Endothelial cell of umbilical vein (primary cell): ENCODE results near the gene SCRN1. TPM values are rescaled to one million over a fixed set of nuclear protein-coding genes. Genes with fewer than 3 reads are reported as not detected.

Source experiments
- BruUV-seq: library from RNA; stranded (reverse); fragments of 400-500 nt; replicated peaks from 2 replicates; lab custom pipeline; 2021; lab: Mats Ljungman, UMichigan
- CTCF ChIA-PET: fragments of 300-600, 350-600 bp; sonication (Branson Sonifier 250); formaldehyde crosslinking; loops from one replicate; lab custom pipeline; 2021; ENCODE audit warnings: antibody characterized with exemption, inconsistent platforms; lab: Charles Lee
- POLR2A ChIA-PET: fragments of 300-600, 350-600 bp; sonication (Branson Sonifier 250); formaldehyde crosslinking; loops from one replicate; lab custom pipeline; 2021; ENCODE audit warnings: antibody characterized with exemption, inconsistent platforms; lab: Charles Lee
- DNase-seq: peaks from one replicate; pipeline ENCODE4 v3.0.0-alpha.2; 2011; ENCODE audit warnings: low read depth, low spot score
- FAIRE-seq: peaks from 2 replicates; lab custom pipeline; 2011; peaks lifted over from hg19 to GRCh38; lab: Jason Lieb, UNC
- H2AFZ ChIP-seq: 2 replicates; pipeline ENCODE4 v1.6.0; 2012; ENCODE audit warnings: low read depth, low read length, control low read depth, inconsistent platforms
- H3K27ac ChIP-seq: 2 replicates; pipeline ENCODE4 v1.5.1; 2011; ENCODE audit warnings: low read depth, mild to moderate bottlenecking, control low read depth, low read length, moderate library complexity; ENCODE audit not compliant: insufficient read depth
- H3K27me3 ChIP-seq, 2 experiments: 2 replicates each; pipeline versions ENCODE4 v1.6.0 to v1.6.1; 2011; ENCODE audit warnings: low read length in 2 of 2, mixed read lengths in 1 of 2; ENCODE audit not compliant: control insufficient read depth in 2 of 2, insufficient read depth in 2 of 2
- H3K36me3 ChIP-seq, 2 experiments: 2 replicates in 1 of 2; 3 replicates in 1 of 2; pipeline ENCODE4 v1.5.1; 2011; ENCODE audit warnings: low read length in 2 of 2, mild to moderate bottlenecking in 1 of 2, moderate library complexity in 1 of 2; ENCODE audit not compliant: control insufficient read depth in 2 of 2, insufficient read depth in 2 of 2; ENCODE audit errors: extremely low read depth in 1 of 2
- H3K4me1 ChIP-seq: 3 replicates; pipeline ENCODE4 v1.5.1; 2011; ENCODE audit warnings: mild to moderate bottlenecking, low read length; ENCODE audit not compliant: control insufficient read depth, insufficient read depth; ENCODE audit errors: extremely low read depth
- H3K4me2 ChIP-seq: 2 replicates; pipeline ENCODE4 v1.6.1; 2011; ENCODE audit warnings: low read length, control low read depth, mixed read lengths; ENCODE audit not compliant: insufficient read depth
- H3K4me3 ChIP-seq, 3 experiments: fragments of 200-600 bp in 1 of 3; sonication (generic), shearing (Covaris generic) in 1 of 3; replicated peaks in 1 of 3; 2 replicates each; pipeline ENCODE4 v1.5.1; 2011 to 2016; ENCODE audit warnings: control low read depth in 3 of 3, low read length in 3 of 3, mild to moderate bottlenecking in 2 of 3, inconsistent platforms in 1 of 3, low read depth in 1 of 3, moderate library complexity in 1 of 3; ENCODE audit not compliant: insufficient read depth in 1 of 3
- H3K79me2 ChIP-seq: 2 replicates; pipeline ENCODE4 v1.6.0; 2012; ENCODE audit warnings: low read length, inconsistent platforms; ENCODE audit not compliant: control insufficient read depth, insufficient read depth
- H3K9ac ChIP-seq: replicated peaks from 2 replicates; pipeline ENCODE3; 2011; ENCODE audit warnings: low read length, control low read depth; ENCODE audit not compliant: insufficient read depth; ENCODE audit errors: extremely low read depth
- H3K9me1 ChIP-seq: replicated peaks from 3 replicates; pipeline ENCODE4 v1.6.0; 2011; ENCODE audit warnings: mild to moderate bottlenecking, low read length; ENCODE audit not compliant: control insufficient read depth, insufficient read depth; ENCODE audit errors: extremely low read depth
- H3K9me3 ChIP-seq: replicated peaks from 2 replicates; pipeline ENCODE4 v1.5.1; 2012; ENCODE audit warnings: low read length, inconsistent platforms; ENCODE audit not compliant: control insufficient read depth, insufficient read depth
- H4K20me1 ChIP-seq: replicated peaks from 2 replicates; pipeline ENCODE3; 2011; ENCODE audit warnings: mild to moderate bottlenecking, low read length; ENCODE audit not compliant: control insufficient read depth, insufficient read depth; ENCODE audit errors: extremely low read depth
- CTCF ChIP-seq, 2 donors: IDR thresholded peaks; 1 replicate in 1 of 2; 2 replicates in 1 of 2; pipeline ENCODE4 v1.5.1; 2011; ENCODE audit warnings: low read length in 2 of 2, mild to moderate bottlenecking in 2 of 2, moderate library complexity in 2 of 2, control low read depth in 1 of 2, inconsistent platforms in 1 of 2, low read depth in 1 of 2; ENCODE audit not compliant: insufficient read depth in 1 of 2; ENCODE audit errors: extremely low read depth in 1 of 2
- EZH2 ChIP-seq: IDR thresholded peaks from 2 replicates; pipeline ENCODE4 v1.6.1; 2012; ENCODE audit warnings: borderline replicate concordance, low read depth, mild to moderate bottlenecking, moderate library complexity, low read length, inconsistent platforms; ENCODE audit not compliant: severe bottlenecking
- FOS ChIP-seq: IDR thresholded peaks from 2 replicates; pipeline ENCODE4 v1.6.1; 2011; ENCODE audit warnings: mild to moderate bottlenecking, low read length, moderate library complexity, borderline replicate concordance; ENCODE audit not compliant: insufficient read depth
- GATA2 ChIP-seq: IDR thresholded peaks from 2 replicates; pipeline ENCODE4 v1.7.0; 2011; ENCODE audit warnings: low read depth, mild to moderate bottlenecking, moderate library complexity, mixed read lengths, low read length; ENCODE audit not compliant: insufficient read length, insufficient read depth
- JUN ChIP-seq: IDR thresholded peaks from 2 replicates; pipeline ENCODE4 v1.6.1; 2011; ENCODE audit warnings: borderline replicate concordance, low read depth; ENCODE audit not compliant: insufficient read length, insufficient read depth
- MYC ChIP-seq: IDR thresholded peaks from one replicate; pipeline ENCODE4 v1.6.1; 2011; ENCODE audit warnings: mild to moderate bottlenecking, low read depth, low read length
- POLR2A ChIP-seq: IDR thresholded peaks from 2 replicates; pipeline ENCODE4 v1.6.1; 2012; ENCODE audit warnings: low read depth, mild to moderate bottlenecking, control low read depth, low read length
- POLR2AphosphoS5 ChIP-seq: IDR thresholded peaks from 2 replicates; pipeline ENCODE4 v1.6.1; 2012; ENCODE audit warnings: low read depth, mild to moderate bottlenecking, control low read depth, low read length, moderate library complexity; ENCODE audit not compliant: insufficient read depth
- dilution Hi-C: fragments of 300-500 bp; cut with MboI; formaldehyde crosslinking; loops from one replicate; pipeline ENCODE4 v1.15.0; 2019; ENCODE audit warnings: low sequenced_read_pairs; ENCODE audit not compliant: extremely low pct_ligation_motif_present
- intact Hi-C: fragments of 100-400 bp; cut with micrococcal nuclease; formaldehyde crosslinking; loops from one replicate; pipeline ENCODE4 v1.10.0; 2022
- polyA plus RNA-seq, 4 experiments: library from polyadenylated mRNA; depleted of rRNA in 3 of 4; stranded (reverse) in 3 of 4; unstranded in 1 of 4; fragments of >200 nt; gene quantifications; 2 replicates each; pipeline versions ENCODE4 v1.2.1 to v1.2.3, GENCODE V29; 2011 to 2012; ENCODE audit warnings: missing spikeins in 1 of 4
- total RNA-seq: library from RNA; stranded (reverse); gene quantifications from 2 replicates; pipeline ENCODE4 v1.2.3, GENCODE V29; 2021
- TF ChIP-seq, protein P1 (sequence below): IDR thresholded peaks from 2 replicates; pipeline ENCODE4 v1.6.1; 2011; ENCODE audit not compliant: insufficient read depth, insufficient read length

SCRN1 gene
- total and polyA plus RNA-seq, 2 donors (not counting 3 experiments of a cell fraction or from before 2014, with no cell fraction given): 57.0 to 127 TPM

DNA sequence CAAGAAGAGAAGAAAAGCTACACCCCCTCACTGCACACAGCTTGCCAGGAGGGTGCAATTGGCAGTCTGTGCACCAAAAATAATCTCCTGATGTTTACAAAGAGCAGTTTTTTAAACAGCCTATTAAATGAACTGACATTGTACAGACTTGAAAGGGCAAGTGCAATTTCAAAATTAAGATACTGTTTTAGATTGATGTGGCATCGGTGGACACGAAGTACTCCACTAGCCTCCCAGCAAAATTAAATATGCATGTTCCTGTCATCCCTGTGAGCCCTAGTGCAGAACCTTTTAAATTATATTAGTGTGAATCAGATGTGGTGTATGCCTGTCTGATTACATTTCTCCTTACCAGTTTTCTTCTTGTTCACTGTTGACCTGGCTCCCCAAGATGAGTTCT, 95.3 kb downstream of the SCRN1 start:
- dilution Hi-C loops: no loop called here
- Histone ChIP-seq H2AFZ (no peak overlapping the region), H3K9me3 (no peaks in the 10 kb centered on the region), H3K9ac (no peak overlapping the region), H3K36me3 (no peaks in the 10 kb centered on the region), H3K27ac (no peak overlapping the region), H3K9me1 (no peaks in the 10 kb centered on the region), H3K4me2 (no peak overlapping the region), H3K79me2 (no peaks in the 10 kb centered on the region), H3K4me1 (no peaks in the 10 kb centered on the region), H3K27me3 (peaks cover 2 to 6% of the 10 kb centered on the region in 2 experiments), H3K4me3 (no peak overlapping the region), H4K20me1 (no peaks in the 10 kb centered on the region)
- BruUV-seq: no TSS peak
- FAIRE-seq: no peak
- no peak for DNase-seq
- intact Hi-C loops: no loop called here
- no peak for TF ChIP-seq POLR2AphosphoS5
- TF ChIP-seq POLR2A: no peak
- TF ChIP-seq, protein P1, sequence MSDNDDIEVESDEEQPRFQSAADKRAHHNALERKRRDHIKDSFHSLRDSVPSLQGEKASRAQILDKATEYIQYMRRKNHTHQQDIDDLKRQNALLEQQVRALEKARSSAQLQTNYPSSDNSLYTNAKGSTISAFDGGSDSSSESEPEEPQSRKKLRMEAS: no peak
- TF ChIP-seq EZH2: no peak
- TF ChIP-seq JUN: no peak
- TF ChIP-seq MYC: no peak
- TF ChIP-seq GATA2: no peak
- no peak for TF ChIP-seq CTCF (IDR thresholded peaks at IDR 0.05; ENCODE audit: extremely low read depth in 1 of 2, insufficient read depth in 1 of 2, low read depth in 1 of 2, low read length in 2 of 2)
- no peak for TF ChIP-seq FOS
- ChIA-PET CTCF (interaction anchor here (0.6 to 2.3 kb wide), 3 partner anchors 27 to 180 kb away, joined by 3 to 6 read pairs (median 3); no protein-coding TSS in a partner anchor), POLR2A (no interaction called here)
